HUES6 (cell line): ENCODE results near the gene LY86.

ENCODE experiments used
- H3K27ac ChIP-seq: 2 replicates; pipeline ENCODE4 v1.7.0; 2013; ENCODE audit warnings: low read depth, mild to moderate bottlenecking, low read length, inconsistent platforms
- H3K27me3 ChIP-seq: 2 replicates; pipeline ENCODE4 v1.6.1; 2013; ENCODE audit warnings: low read length; ENCODE audit not compliant: control insufficient read depth, insufficient read depth
- H3K36me3 ChIP-seq: 2 replicates; pipeline ENCODE4 v1.6.1; 2013; ENCODE audit warnings: low read length; ENCODE audit not compliant: control insufficient read depth, insufficient read depth
- H3K4me1 ChIP-seq: 2 replicates; pipeline ENCODE4 v1.6.1; 2013; ENCODE audit warnings: low read length; ENCODE audit not compliant: control insufficient read depth, insufficient read depth
- H3K4me3 ChIP-seq: 2 replicates; pipeline ENCODE4 v1.5.1; 2013; ENCODE audit warnings: low read depth, low read length
- H3K9ac ChIP-seq: one replicate; pipeline ENCODE4 v1.6.1; 2013; ENCODE audit warnings: mild to moderate bottlenecking, low read length
- H3K9me3 ChIP-seq: 2 replicates; pipeline ENCODE4 v1.6.1; 2013; ENCODE audit warnings: low read depth, low read length; ENCODE audit not compliant: control insufficient read depth, insufficient read depth

LY86 gene

GRCh38 chr6:6557504-6557839 is 31.0 kb upstream of the LY86 start:
- no peaks in the 10 kb centered on the region for H3K36me3 ChIP-seq
- no peaks in the 10 kb centered on the region for H3K4me1 ChIP-seq

DNA sequence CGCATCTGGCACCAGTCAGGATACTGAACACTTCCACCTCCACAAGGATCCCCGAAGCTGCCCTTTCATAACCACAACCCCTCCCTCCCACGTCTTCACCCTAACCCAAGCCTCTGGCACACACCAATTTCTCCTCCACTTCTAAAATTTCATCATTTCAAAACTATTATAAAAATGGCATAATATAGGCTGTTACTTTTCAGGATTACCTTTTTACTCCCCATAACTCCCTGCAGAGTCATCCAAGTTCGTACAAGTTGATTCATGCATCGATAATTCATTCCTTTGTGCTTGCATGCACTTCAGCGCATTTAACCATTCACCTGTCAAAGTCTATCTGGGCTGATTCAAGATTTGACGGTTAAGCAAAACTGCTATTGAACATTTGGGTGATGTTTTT is 30.6 kb upstream of the LY86 start:
- Histone ChIP-seq H3K27ac (no peak overlapping the region), H3K36me3 (no peaks in the 10 kb centered on the region), H3K9ac (no peak overlapping the region)

More at GRCh38 chr6:6557504-6557839, 31.0 kb upstream of the LY86 start:
- Histone ChIP-seq H3K9me3 (no peaks in the 10 kb centered on the region), H3K27me3 (peaks cover 2% of the 10 kb centered on the region; the same call in 1 of the 2 replicates), H3K4me3 (no peak overlapping the region), H3K27ac (no peak overlapping the region), H3K9ac (no peak overlapping the region)

DNA sequence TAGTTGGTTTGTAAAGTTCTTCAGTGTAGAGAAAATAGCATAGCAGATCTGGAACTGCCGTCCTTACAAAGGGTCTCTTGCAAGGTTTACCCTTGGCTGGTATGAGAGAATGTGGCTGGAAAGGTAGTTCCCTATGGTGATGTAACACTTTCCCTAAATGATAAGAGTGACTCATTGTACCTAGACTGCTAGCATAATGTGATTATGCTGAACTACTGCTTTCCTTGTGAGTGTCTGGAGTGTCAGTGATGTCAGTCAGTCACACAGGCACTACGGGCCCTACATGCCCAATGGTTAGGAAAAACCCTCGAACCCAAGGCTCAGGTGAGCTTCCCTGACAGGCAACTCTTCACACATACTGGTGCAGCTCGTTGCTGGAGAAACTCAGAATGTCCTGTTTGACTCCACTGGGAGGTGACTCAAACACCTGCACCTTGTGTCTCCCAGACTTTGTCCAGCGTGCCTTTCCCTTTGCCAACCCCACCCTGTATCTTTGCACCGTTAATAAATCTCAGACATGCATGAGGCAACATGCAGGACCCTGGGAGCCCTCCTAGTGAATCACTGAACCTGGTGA is 28.4 kb upstream of the LY86 start:
- no peak overlapping the region for H3K9ac ChIP-seq
- no peaks in the 10 kb centered on the region for H3K4me1 ChIP-seq
- H3K9me3 ChIP-seq: peaks cover 14% of the 10 kb centered on the region
- no peaks in the 10 kb centered on the region; the same call in 1 of the 2 replicates for H3K27me3 ChIP-seq
- no peaks in the 10 kb centered on the region for H3K36me3 ChIP-seq
- H3K27ac ChIP-seq: no peak overlapping the region
- no peak overlapping the region for H3K4me3 ChIP-seq

More for the DNA sequence above, 30.6 kb upstream of the LY86 start:
- H3K27me3 ChIP-seq: peaks cover 2% of the 10 kb centered on the region; the same call in 1 of the 2 replicates
- peaks cover 2% of the 10 kb centered on the region for H3K9me3 ChIP-seq
- H3K4me1 ChIP-seq: no peaks in the 10 kb centered on the region
- H3K4me3 ChIP-seq: no peak overlapping the region

DNA sequence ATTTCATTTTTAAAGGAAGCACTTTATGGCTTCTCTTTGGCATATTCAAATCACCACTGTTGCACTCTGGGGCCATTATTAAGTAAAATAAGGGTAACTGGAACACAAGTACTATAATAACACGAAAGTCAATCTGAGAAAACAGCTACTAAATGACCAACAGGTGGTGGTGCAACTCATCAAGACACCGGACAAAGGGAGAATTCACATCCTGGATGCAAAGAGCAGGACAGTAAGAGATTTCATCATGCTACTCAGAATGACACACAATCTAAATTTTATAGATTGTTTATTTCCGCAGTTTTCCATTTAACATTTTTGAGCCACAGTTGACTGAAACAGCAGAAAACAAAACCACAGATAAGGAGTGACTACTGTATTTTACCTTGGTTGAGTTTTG is 27.6 kb upstream of the LY86 start:
- Histone ChIP-seq H3K27me3 (no peaks in the 10 kb centered on the region), H3K9me3 (peaks cover 14% of the 10 kb centered on the region), H3K4me3 (no peak overlapping the region), H3K9ac (no peak overlapping the region), H3K36me3 (no peaks in the 10 kb centered on the region), H3K27ac (no peak overlapping the region), H3K4me1 (no peaks in the 10 kb centered on the region)

- no peak overlapping the region for H3K27ac ChIP-seq
- H3K4me1 ChIP-seq: no peaks in the 10 kb centered on the region
- no peaks in the 10 kb centered on the region for H3K27me3 ChIP-seq
- H3K4me3 ChIP-seq: no peak overlapping the region
- H3K9ac ChIP-seq: no peak overlapping the region
- no peaks in the 10 kb centered on the region for H3K36me3 ChIP-seq
- peaks cover 14% of the 10 kb centered on the region for H3K9me3 ChIP-seq
Measured at GRCh38 chr6:6564154-6564553, 24.4 kb upstream of the LY86 start.

DNA sequence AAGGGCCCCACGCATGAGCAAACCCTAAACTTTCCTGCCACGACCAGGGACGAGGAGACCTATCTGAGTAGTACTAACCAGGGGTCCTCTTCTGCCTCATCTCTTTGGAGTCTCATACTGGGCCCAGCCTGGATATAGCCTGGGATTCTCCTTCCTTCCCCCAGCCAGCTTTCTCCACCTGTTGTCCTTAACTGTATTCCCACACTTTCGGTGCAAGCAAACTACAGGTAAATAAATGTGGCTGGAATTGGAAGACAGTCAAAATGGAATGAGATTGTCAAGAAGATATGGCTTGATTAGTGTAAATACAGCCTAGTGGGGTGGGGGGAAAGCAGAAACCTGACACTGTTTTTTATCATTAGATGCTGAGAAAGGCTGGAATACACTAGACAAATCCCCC is 23.5 kb upstream of the LY86 start:
- no peak overlapping the region for H3K4me3 ChIP-seq

GRCh38 chr6:6565488-6565887 is 23.0 kb upstream of the LY86 start:
- Histone ChIP-seq H3K4me1 (no peaks in the 10 kb centered on the region), H3K9me3 (peaks cover 14% of the 10 kb centered on the region), H3K9ac (no peak overlapping the region)

More for the DNA sequence above, 23.5 kb upstream of the LY86 start:
- peaks cover 14% of the 10 kb centered on the region for H3K9me3 ChIP-seq
- no peak overlapping the region for H3K27ac ChIP-seq
- H3K4me1 ChIP-seq: no peaks in the 10 kb centered on the region
- no peaks in the 10 kb centered on the region for H3K36me3 ChIP-seq
- no peak overlapping the region for H3K9ac ChIP-seq
- no peaks in the 10 kb centered on the region for H3K27me3 ChIP-seq

GRCh38 chr6:6566766-6567165 is 21.8 kb upstream of the LY86 start:
- Histone ChIP-seq H3K36me3 (no peaks in the 10 kb centered on the region), H3K4me3 (no peak overlapping the region), H3K27ac (no peak overlapping the region), H3K4me1 (no peaks in the 10 kb centered on the region), H3K9ac (no peak overlapping the region), H3K27me3 (no peaks in the 10 kb centered on the region), H3K9me3 (peaks cover 14% of the 10 kb centered on the region)

More at GRCh38 chr6:6565488-6565887, 23.0 kb upstream of the LY86 start:
- no peaks in the 10 kb centered on the region for H3K36me3 ChIP-seq
- no peaks in the 10 kb centered on the region for H3K27me3 ChIP-seq
- H3K4me3 ChIP-seq: no peak overlapping the region
- H3K27ac ChIP-seq: no peak overlapping the region

DNA sequence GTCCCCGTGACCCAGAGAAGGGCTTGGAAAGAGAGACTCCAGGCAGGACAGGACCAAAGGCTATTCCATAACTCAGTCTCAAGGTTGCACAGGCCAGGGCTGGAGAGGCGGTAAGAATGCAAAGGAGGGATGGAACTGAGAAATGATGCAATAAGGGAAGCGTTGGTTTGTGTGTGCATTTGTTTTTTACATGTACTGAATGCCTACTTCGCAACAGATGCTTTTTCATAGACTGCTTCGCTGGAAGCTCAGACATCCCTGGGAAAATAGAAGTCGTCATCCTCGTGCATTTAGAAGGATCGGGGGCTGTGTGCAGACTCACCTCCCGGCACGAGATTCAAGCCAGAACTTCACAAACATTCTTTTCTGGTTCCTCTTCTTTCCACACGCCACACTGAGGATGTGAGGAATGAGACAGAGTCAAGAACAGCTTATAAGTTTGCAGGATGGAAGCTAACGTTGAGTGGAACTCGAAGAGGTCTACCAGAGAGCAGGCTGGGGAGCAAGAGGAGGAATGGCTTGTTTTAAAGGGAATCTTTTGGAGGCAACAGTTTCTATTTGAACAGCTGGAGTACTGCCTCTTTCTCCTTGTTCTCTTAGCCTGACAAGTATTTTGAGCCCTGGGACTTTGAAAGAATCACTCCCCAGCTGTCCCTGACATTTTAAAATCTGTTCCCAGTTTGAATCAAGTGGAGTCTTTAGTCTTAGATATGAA is 19.3 kb upstream of the LY86 start:
- no peaks in the 10 kb centered on the region for H3K36me3 ChIP-seq
- H3K9me3 ChIP-seq: 0 out of 2 replicates have a peak, but pooled peaks cover 5% of the 10 kb centered on the region
- no peak overlapping the region for H3K4me3 ChIP-seq
- no peak overlapping the region for H3K27ac ChIP-seq
- no peaks in the 10 kb centered on the region for H3K4me1 ChIP-seq
- H3K27me3 ChIP-seq: no peaks in the 10 kb centered on the region
- H3K9ac ChIP-seq: no peak overlapping the region

DNA sequence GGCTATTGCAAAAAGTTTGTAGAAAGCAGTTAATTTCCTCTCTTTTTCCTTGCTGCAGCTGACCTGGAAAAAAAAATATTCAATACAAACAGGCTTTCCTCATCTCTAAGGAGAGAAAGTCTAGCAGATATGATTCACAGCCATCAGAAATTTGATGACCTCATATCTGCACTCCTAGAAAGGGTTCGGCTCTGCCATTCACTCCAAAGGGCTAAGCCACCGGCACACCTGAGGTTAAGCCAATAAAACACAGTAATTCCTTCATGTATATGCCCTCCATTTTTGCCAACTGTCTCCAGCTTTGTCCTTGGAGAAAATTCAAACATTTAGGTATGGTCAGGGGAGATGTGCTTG is 18.7 kb upstream of the LY86 start:
- Histone ChIP-seq H3K4me3 (no peak overlapping the region), H3K27me3 (no peaks in the 10 kb centered on the region), H3K36me3 (no peaks in the 10 kb centered on the region), H3K9me3 (0 out of 2 replicates have a peak, but pooled peaks cover 3% of the 10 kb centered on the region), H3K9ac (no peak overlapping the region), H3K27ac (no peak overlapping the region), H3K4me1 (no peaks in the 10 kb centered on the region)

DNA sequence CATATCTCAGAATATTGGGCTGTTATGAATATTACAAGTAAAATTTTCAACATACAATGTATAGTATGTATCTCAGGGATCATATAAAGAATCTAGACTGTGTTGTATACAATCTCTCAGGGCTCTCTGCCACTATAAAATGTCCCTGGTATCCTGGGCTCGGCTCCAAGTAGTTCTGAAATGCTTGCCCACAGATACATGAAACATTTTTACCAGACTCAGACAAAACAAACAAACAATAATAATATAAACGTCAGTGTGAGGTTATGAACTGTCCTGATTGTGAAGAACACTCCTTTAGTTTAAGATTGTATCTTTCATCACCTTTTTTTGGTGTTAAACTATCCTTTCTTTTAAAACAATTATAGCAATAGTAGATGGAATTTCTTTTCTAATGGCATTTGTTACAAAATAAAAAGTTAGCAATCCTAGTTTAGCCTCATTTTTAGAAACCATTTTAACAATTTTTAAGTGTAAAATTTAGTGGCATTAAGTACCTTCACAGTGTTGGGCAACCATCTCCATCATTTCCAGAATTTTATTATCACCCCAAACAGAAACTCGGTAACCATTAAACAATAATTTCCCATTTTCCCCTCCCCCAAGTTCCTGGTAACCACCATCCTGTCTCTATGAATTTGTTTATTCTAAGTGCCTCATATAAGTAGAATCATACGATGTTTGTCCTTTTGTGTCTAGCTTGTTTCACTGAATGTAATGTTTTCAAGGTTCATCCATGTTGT is 17.4 kb upstream of the LY86 start:
- Histone ChIP-seq H3K36me3 (no peaks in the 10 kb centered on the region), H3K27me3 (no peaks in the 10 kb centered on the region), H3K9me3 (peaks cover 7% of the 10 kb centered on the region), H3K4me1 (no peaks in the 10 kb centered on the region), H3K4me3 (no peak overlapping the region), H3K9ac (no peak overlapping the region), H3K27ac (no peak overlapping the region)
